Posterior vena cava (tissue), 2 donors: ENCODE data around the gene NDUFV1. TPM values are rescaled to one million over a fixed set of nuclear protein-coding genes. Genes with fewer than 3 reads are reported as not detected.
"Not testable (repeated sequence)": the region's sequence is repeated elsewhere in the genome, so short reads cannot be mapped to it uniquely, and the experiment has no call there.

Experiments used
- DNase-seq: peaks from one replicate; pipeline ENCODE4 v3.0.0-alpha.2; 2020; ENCODE audit warnings: low spot score
- intact Hi-C, 2 donors: fragments of 100-400 bp; cut with DNase I; formaldehyde crosslinking; loops; one replicate each; pipeline versions ENCODE4 v1.14.1 to v1.14.2; 2022 to 2023
- total RNA-seq, 2 donors: library from RNA; stranded (reverse); fragmentation: NEBNext Ultra II Directional; extraction: Animal tissue kit (Norgen Biotek cat#: 25700); gene quantifications; one replicate each; pipeline ENCODE4 v1.2.1, GENCODE V29; 2021
- donor health status: DM: yes; HTN: yes; CAD: no.
- donor health status: DM: yes; HTN: yes; CAD: no.

NDUFV1 gene
- total RNA-seq, 2 donors from 2014 or later, result 112 to 116 TPM

GRCh38 chr11:67584881-67585873 is 21.6 kb upstream of the NDUFV1 start:
- intact Hi-C loops, result no loop called here
- no peak for DNase-seq

GRCh38 chr11:67585911-67586310 is 20.8 kb upstream of the NDUFV1 start:
- no peak for DNase-seq
- intact Hi-C loops, result no loop called here

- intact Hi-C loops, result no loop called here
- DNase-seq, result no peak
Measured at GRCh38 chr11:67586568-67587250, 20.0 kb upstream of the NDUFV1 start.

GRCh38 chr11:67588136-67588503 is 18.6 kb upstream of the NDUFV1 start:
- no peak for DNase-seq
- intact Hi-C loops, result no loop called here

GRCh38 chr11:67588899-67589415 is 17.8 kb upstream of the NDUFV1 start:
- intact Hi-C loops, result not testable (repeated sequence)

GRCh38 chr11:67592880-67593564 is 13.7 kb upstream of the NDUFV1 start:
- intact Hi-C loops, result no loop called here
- DNase-seq, result no peak

More at GRCh38 chr11:67588899-67589415, 17.8 kb upstream of the NDUFV1 start:
- not testable (repeated sequence) for DNase-seq

GRCh38 chr11:67593565-67593905 is 13.2 kb upstream of the NDUFV1 start:
- intact Hi-C loops, result no loop called here

GRCh38 chr11:67594480-67594879 is 12.3 kb upstream of the NDUFV1 start:
- intact Hi-C loops, result no loop called here
- no peak for DNase-seq

More at GRCh38 chr11:67593565-67593905, 13.2 kb upstream of the NDUFV1 start:
- DNase-seq, result no peak

- intact Hi-C loops, result no loop called here
- DNase-seq, result no peak
Measured at GRCh38 chr11:67596753-67597300, 9.9 kb upstream of the NDUFV1 start.

- intact Hi-C loops, DNase-seq: not testable (repeated sequence)
Measured at GRCh38 chr11:67597458-67597857, 9.3 kb upstream of the NDUFV1 start.

GRCh38 chr11:67597963-67598362 is 8.8 kb upstream of the NDUFV1 start:
- intact Hi-C loops, DNase-seq: not testable (repeated sequence)

GRCh38 chr11:67599149-67599548 is 7.6 kb upstream of the NDUFV1 start:
- intact Hi-C loops, result no loop called here
- DNase-seq, result no peak

- intact Hi-C loops, result no loop called here
- DNase-seq, result no peak
Measured at GRCh38 chr11:67600324-67601029, 6.3 kb upstream of the NDUFV1 start.

GRCh38 chr11:67601098-67601497 is 5.6 kb upstream of the NDUFV1 start:
- intact Hi-C loops, result no loop called here
- no peak for DNase-seq

GRCh38 chr11:67604119-67604518 is 2.6 kb upstream of the NDUFV1 start:
- DNase-seq, intact Hi-C loops: not testable (repeated sequence)

- intact Hi-C loops, result no loop called here
- no peak for DNase-seq
Measured at GRCh38 chr11:67604815-67605214, 1.9 kb upstream of the NDUFV1 start.

- intact Hi-C loops, result no loop called here
- peak; percentile 58 for DNase-seq
Measured at GRCh38 chr11:67605231-67606011, 1.3 kb upstream of the NDUFV1 start.

GRCh38 chr11:67606093-67606491 is 644 bp upstream of the NDUFV1 start:
- DNase-seq, result peak; percentile 81
- intact Hi-C loops, result no loop called here
